Lower leg skin (tissue), 4 donors: ENCODE results near the gene SLC15A1. TPM values are rescaled to one million over a fixed set of nuclear protein-coding genes. Genes with fewer than 3 reads are reported as not detected.

Source experiments
- DNase-seq, 2 donors: peaks; one replicate each; pipeline ENCODE4 v3.0.0-alpha.2; 2019; ENCODE audit warnings: low spot score in 2 of 2
- H3K4me3 ChIP-seq: fragments of 200-600 bp; sonication (generic); 2 replicates; pipeline ENCODE4 v1.5.1; 2017; ENCODE audit warnings: mild to moderate bottlenecking, low read depth; ENCODE audit not compliant: poor library complexity, severe bottlenecking
- CTCF ChIP-seq, 3 donors: fragments of 450-650 bp; IDR thresholded peaks; one replicate each; pipeline ENCODE4 v1.5.1; 2016; ENCODE audit warnings: antibody characterized with exemption in 3 of 3, mild to moderate bottlenecking in 3 of 3, moderate library complexity in 2 of 3
- POLR2A ChIP-seq, 2 donors: fragments of 450-650 bp; IDR thresholded peaks; one replicate each; pipeline ENCODE4 v1.6.1; 2016 to 2017; ENCODE audit warnings: antibody characterized with exemption in 2 of 2, mild to moderate bottlenecking in 1 of 2, moderate library complexity in 1 of 2
- WGBS, 2 donors: methylation state at CpG; one replicate each; pipeline ENCODE4 v1.1.5; 2018; 5-methylcytosine and 5-hydroxymethylcytosine counted together
- intact Hi-C: fragments of 100-400 bp; cut with DNase I; formaldehyde crosslinking; loops from one replicate; pipeline ENCODE4 v1.15.0; 2023; ENCODE audit warnings: low total_unique reads
- total RNA-seq, 4 donors: library from RNA; depleted of rRNA; stranded (reverse); fragments of >200 nt; gene quantifications; one replicate each; pipeline ENCODE4 v1.1.0, GENCODE V29; 2016

Gene SLC15A1
- total RNA-seq, 4 donors from 2014 or later = 31.0 to 70.9 (median 40.1) TPM

GRCh38 chr13:98731925-98732324 is 20.5 kb downstream of the SLC15A1 start:
- no peak for DNase-seq
- intact Hi-C loops = no loop called here
- H3K4me3 ChIP-seq = no peak overlapping the region
- TF ChIP-seq CTCF (IDR thresholded peaks at IDR 0.05) (no peak), POLR2A (IDR thresholded peaks at IDR 0.05) (no peak)
- WGBS, 2 donors = 78 to 86% methylated on average over 3 of the region's 3 CpGs

- WGBS, 2 donors = 90 to 91% methylated on average over 16 to 17 of the region's 17 CpGs
- intact Hi-C loops = no loop called here
- H3K4me3 ChIP-seq = no peak overlapping the region
- TF ChIP-seq CTCF (IDR thresholded peaks at IDR 0.05) (no peak), POLR2A (IDR thresholded peaks at IDR 0.05) (no peak)
- DNase-seq = no peak
Measured at GRCh38 chr13:98731038-98731437, 21.4 kb downstream of the SLC15A1 start.

GRCh38 chr13:98730441-98730840 is 22.0 kb downstream of the SLC15A1 start:
- DNase-seq = no peak
- intact Hi-C loops = no loop called here
- H3K4me3 ChIP-seq = no peak overlapping the region
- 93 to 97% methylated on average over 16 to 18 of the region's 23 CpGs for WGBS, 2 donors
- TF ChIP-seq POLR2A (IDR thresholded peaks at IDR 0.05) (no peak), CTCF (IDR thresholded peaks at IDR 0.05) (no peak)

- intact Hi-C loops = no loop called here
- H3K4me3 ChIP-seq = no peak overlapping the region
- WGBS, 2 donors = 64 to 72% methylated on average over 8 of the region's 8 CpGs
- TF ChIP-seq CTCF (IDR thresholded peaks at IDR 0.05) = no peak
- no peak for TF ChIP-seq POLR2A (IDR thresholded peaks at IDR 0.05)
- DNase-seq = no peak
Measured at GRCh38 chr13:98729658-98730057, 22.8 kb downstream of the SLC15A1 start.

- H3K4me3 ChIP-seq = no peak overlapping the region
- intact Hi-C loops = no loop called here
- 42 to 50% methylated on average over 3 of the region's 3 CpGs for WGBS, 2 donors
- TF ChIP-seq CTCF (IDR thresholded peaks at IDR 0.05) (no peak), POLR2A (IDR thresholded peaks at IDR 0.05) (no peak)
- DNase-seq = no peak
Measured at GRCh38 chr13:98722958-98723357, 29.5 kb downstream of the SLC15A1 start.

GRCh38 chr13:98721825-98722510 is 30.5 kb downstream of the SLC15A1 start:
- TF ChIP-seq POLR2A (IDR thresholded peaks at IDR 0.05) (no peak), CTCF (IDR thresholded peaks at IDR 0.05) (no peak)
- WGBS, 2 donors = 79 to 85% methylated on average over 11 of the region's 11 CpGs
- no peak overlapping the region for H3K4me3 ChIP-seq
- DNase-seq = no peak
- intact Hi-C loops = no loop called here
